Myocyte (in vitro differentiated cells): Measurements from ENCODE around the gene HLA-DPB1. TPM values are rescaled to one million over a fixed set of nuclear protein-coding genes. Genes with fewer than 3 reads are reported as not detected.
A peak's percentile ranks its signal among the peaks of the same experiment; 100 is the strongest.

Experiments
- DNase-seq: peaks from one replicate; pipeline ENCODE4 v3.0.0-alpha.2; 2012; ENCODE audit warnings: low read depth
- total RNA-seq: library from RNA; depleted of rRNA; stranded (reverse); fragments of >200 nt; gene quantifications from 2 replicates; pipeline ENCODE4 v1.2.3, GENCODE V29; 2014

HLA-DPB1 gene
- total RNA-seq, 1 donor from 2014 or later = 0.19 TPM

- DNase-seq = no peak
These were observed 4.9 kb upstream of the HLA-DPB1 start for GRCh38 chr6:33070909-33071308.

- DNase-seq = no peak
These were observed 4.2 kb upstream of the HLA-DPB1 start for GRCh38 chr6:33071569-33071968.

GRCh38 chr6:33072508-33073100, 3.2 kb upstream of the HLA-DPB1 start:
- no peak for DNase-seq

- peak; percentile 28 for DNase-seq
These were observed 2.3 kb upstream of the HLA-DPB1 start, which contains the start of gene HLA-DPA1 for GRCh38 chr6:33073431-33073871. Gene HLA-DPA1, minus strand, starts transcription at chr6:33073649.

- DNase-seq = no peak
These were observed 602 bp upstream of the HLA-DPB1 start for GRCh38 chr6:33075208-33075567.

- no peak for DNase-seq
These were observed 680 bp downstream of the HLA-DPB1 start for GRCh38 chr6:33076406-33076934.

GRCh38 chr6:33077908-33078307, 2.1 kb downstream of the HLA-DPB1 start:
- no peak for DNase-seq

GRCh38 chr6:33078442-33078841, 2.7 kb downstream of the HLA-DPB1 start:
- no peak for DNase-seq

GRCh38 chr6:33078919-33079521, 3.2 kb downstream of the HLA-DPB1 start:
- no peak for DNase-seq

- no peak for DNase-seq
These were observed 3.8 kb downstream of the HLA-DPB1 start for GRCh38 chr6:33079580-33079979.

GRCh38 chr6:33080127-33081089, 4.6 kb downstream of the HLA-DPB1 start:
- peak; percentile 4 for DNase-seq

GRCh38 chr6:33081098-33081824, 5.5 kb downstream of the HLA-DPB1 start:
- DNase-seq = no peak

GRCh38 chr6:33082702-33083101, 6.9 kb downstream of the HLA-DPB1 start:
- DNase-seq = peak; percentile 24

- no peak for DNase-seq
These were observed 9.8 kb downstream of the HLA-DPB1 start for GRCh38 chr6:33085627-33086026.

GRCh38 chr6:33088258-33088930, 12.6 kb downstream of the HLA-DPB1 start:
- DNase-seq = no peak

GRCh38 chr6:33088931-33089620, 13.3 kb downstream of the HLA-DPB1 start:
- DNase-seq = no peak

GRCh38 chr6:33091957-33092356, 16.2 kb downstream of the HLA-DPB1 start:
- DNase-seq = no peak

GRCh38 chr6:33092385-33092784, 16.6 kb downstream of the HLA-DPB1 start:
- no peak for DNase-seq

- DNase-seq = no peak
These were observed 18.1 kb downstream of the HLA-DPB1 start for GRCh38 chr6:33093855-33094254.

GRCh38 chr6:33095681-33096080, 19.9 kb downstream of the HLA-DPB1 start:
- DNase-seq = no peak
